Adipose tissue (tissue), 3 donors: ENCODE measurements around the gene RLN2. TPM values are rescaled to one million over a fixed set of nuclear protein-coding genes. Genes with fewer than 3 reads are reported as not detected.
"Not testable (repeated sequence)": the region's sequence is repeated elsewhere in the genome, so short reads cannot be mapped to it uniquely, and the experiment has no call there.

Experiments used
- H3K27ac ChIP-seq: one replicate; pipeline ENCODE4 v1.5.1; 2013; ENCODE audit warnings: low read depth, low read length
- WGBS, 3 donors: extraction: QIAGEN DNeasy Blood & Tissue Kit; methylation state at CpG; one replicate each; pipeline ENCODE4 v1.1.7; 2013; 5-methylcytosine and 5-hydroxymethylcytosine counted together
- polyA plus RNA-seq, 3 donors: library from polyadenylated mRNA; stranded (reverse); fragments of 200-250 nt; gene quantifications; one replicate each; pipeline ENCODE4 v1.2.3, GENCODE V29; 2013
- donor health status: healthy with polysubstance abuse.
- donor health status: Bipolar disorder and iron deficiency.
- donor health status: healthy.

Gene RLN2, protein sequence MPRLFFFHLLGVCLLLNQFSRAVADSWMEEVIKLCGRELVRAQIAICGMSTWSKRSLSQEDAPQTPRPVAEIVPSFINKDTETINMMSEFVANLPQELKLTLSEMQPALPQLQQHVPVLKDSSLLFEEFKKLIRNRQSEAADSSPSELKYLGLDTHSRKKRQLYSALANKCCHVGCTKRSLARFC
- 1 to 10 TPM in 1 of 3 donors, under 1 TPM in 1, not detected in 1; 0.41 to 1.2 TPM for polyA plus RNA-seq

DNA sequence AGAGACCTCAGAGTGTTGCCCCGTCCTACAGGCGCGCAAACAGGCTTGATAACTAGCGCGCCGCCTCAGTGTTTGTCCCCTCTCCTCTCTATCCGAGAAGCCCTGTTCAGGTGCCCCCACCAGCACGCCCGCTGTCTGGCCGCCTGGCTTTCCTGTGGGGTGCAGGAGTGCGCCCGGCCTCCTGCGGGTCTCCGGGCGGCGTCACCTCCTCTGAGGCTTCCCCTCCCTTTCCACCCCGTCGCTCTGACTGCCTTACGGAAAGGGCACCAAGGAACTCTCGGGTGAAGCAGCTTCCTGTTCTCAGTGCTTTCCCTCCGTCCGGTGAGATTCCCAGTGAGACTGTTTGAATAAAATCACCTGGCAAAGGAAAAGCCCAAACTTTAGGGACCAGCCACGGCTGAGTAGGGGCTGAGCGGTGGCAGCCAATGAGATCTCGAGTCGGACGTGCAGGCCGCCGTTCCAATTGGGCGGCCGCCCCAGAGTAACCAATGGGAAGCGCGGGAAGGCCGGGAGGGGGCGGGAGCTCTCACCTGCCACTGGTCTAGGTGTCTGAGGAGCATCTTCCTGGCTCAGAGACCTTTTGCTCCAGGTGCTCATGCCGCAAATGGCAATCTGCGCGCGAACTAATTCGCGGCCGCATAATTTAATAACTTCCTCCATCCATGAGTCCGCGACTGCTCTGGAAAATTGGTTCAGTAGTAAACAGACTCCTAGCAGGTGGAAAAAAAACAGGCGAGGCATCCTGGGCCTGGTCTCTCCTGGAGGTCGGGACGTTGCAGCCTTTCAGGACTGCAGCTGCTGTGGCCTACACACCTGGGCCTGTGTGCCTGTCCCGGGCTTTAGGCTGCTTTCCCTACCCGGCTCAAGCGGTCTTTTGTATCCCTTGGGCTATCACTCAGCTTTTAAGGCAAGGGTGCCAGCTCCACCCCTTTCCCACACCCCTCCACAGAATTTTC, at the start of gene RLN2:
Gene RLN2, minus strand, starts transcription at position 877 of the 956 bp plus-strand sequence. Its CDS starts 136 bp downstream, at position 741.
- WGBS, 3 donors, result 22 to 32% (median 25%) methylated on average over 15 of the region's 50 CpGs
- not testable (repeated sequence) for H3K27ac ChIP-seq

DNA sequence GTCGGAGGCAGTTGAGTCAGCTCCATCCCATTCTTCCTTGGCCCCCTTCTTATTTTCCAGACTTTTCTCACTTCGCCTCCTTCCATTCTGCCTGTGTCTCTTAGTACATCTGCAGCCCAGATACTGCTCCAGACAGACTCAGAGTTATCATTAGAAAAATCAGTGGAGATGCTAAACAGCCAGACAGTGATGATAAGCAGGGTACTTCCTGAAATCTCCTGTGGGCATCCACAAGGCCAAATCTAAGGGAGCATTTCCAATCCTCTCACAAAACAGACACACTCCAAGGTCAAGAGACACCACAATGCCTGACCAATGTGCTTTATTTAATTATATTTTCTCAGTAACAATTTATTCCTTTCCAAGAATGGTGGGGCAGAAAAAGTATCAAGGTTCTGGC, 49.7 kb upstream of the RLN2 start:
- WGBS, 3 donors, result 86 to 90% (median 89%) methylated on average over 2 of the region's 2 CpGs

DNA sequence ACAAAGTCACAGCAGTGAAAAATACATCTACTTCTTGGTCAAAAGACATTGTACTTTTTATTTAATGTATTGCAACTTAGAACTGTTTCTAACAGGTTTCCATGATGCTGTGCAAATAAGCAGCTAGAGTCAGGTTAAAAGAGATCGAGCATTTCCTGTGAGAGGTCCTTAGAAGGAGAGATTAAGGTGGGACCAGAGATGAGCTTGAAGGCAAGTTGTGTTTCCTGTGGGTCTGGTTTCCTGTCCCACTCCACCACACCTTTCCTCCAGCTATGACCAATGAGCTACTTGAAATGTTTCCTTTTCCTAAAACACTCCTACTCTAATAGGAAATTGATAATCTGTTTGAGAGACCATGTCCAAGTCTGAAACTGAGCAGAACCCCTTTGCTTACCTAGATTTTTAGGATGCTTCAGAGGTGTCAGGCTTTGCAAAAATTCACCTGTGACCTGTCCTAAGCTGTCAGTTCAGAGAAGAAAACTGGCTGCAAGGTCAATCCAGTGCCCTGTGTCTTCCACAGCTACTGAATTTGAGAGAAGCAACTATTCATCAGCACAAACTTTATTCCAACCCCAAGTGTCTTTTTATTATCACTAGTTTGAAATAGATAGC, 48.2 kb upstream of the RLN2 start:
- H3K27ac ChIP-seq, result no peak overlapping the region
- WGBS, 3 donors, result 76 to 86% (median 77%) methylated on average over 1 of the region's 1 CpG

More for the DNA sequence above, 49.7 kb upstream of the RLN2 start:
- no peak overlapping the region for H3K27ac ChIP-seq

DNA sequence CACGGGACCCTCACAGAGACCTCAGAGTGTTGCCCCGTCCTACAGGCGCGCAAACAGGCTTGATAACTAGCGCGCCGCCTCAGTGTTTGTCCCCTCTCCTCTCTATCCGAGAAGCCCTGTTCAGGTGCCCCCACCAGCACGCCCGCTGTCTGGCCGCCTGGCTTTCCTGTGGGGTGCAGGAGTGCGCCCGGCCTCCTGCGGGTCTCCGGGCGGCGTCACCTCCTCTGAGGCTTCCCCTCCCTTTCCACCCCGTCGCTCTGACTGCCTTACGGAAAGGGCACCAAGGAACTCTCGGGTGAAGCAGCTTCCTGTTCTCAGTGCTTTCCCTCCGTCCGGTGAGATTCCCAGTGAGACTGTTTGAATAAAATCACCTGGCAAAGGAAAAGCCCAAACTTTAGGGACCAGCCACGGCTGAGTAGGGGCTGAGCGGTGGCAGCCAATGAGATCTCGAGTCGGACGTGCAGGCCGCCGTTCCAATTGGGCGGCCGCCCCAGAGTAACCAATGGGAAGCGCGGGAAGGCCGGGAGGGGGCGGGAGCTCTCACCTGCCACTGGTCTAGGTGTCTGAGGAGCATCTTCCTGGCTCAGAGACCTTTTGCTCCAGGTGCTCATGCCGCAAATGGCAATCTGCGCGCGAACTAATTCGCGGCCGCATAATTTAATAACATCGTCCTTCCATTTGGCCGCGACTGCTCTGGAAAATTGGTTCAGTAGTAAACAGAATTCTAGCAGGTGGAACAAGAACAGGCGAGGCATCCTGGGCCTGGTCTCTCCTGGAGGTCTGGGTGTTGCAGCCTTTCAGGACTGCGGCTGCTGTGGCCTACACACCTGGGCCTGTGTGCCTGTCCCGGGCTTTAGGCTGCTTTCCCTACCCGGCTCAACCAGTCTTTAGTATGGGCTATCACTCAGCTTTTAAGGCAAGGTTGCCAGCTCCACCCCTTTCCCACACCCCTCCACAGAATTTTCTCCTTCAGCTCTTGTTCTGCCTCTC, 34.8 kb upstream of the RLN2 start, which contains the start of gene RLN1:
Gene RLN1, minus strand, starts transcription at position 885 of the 990 bp plus-strand sequence. Its CDS starts 130 bp downstream, at position 755.
- 13 to 24% (median 23%) methylated on average over 14 of the region's 50 CpGs for WGBS, 3 donors
- H3K27ac ChIP-seq, result not testable (repeated sequence)

DNA sequence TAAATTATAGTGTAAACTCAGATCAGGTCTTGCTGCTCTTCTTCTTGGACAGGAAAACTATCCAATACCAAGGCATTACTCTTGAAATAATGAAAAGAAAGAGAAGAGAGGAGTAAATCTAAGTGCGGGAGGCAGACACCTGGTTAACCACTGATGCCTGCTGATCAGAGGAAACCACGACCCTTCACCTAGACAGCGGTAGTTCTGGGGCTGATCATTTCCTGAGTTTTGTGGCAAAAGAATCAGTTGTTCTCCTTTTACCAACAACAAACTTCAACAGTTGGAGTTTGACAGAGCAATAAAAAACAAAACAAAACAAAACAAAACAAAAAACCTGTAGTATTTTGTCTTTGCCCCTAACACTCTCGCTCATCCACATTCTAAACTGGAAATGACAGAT, 32.2 kb upstream of the RLN2 start:
- no peak overlapping the region for H3K27ac ChIP-seq
- 45 to 78% (median 50%) methylated on average over 4 of the region's 4 CpGs for WGBS, 3 donors

DNA sequence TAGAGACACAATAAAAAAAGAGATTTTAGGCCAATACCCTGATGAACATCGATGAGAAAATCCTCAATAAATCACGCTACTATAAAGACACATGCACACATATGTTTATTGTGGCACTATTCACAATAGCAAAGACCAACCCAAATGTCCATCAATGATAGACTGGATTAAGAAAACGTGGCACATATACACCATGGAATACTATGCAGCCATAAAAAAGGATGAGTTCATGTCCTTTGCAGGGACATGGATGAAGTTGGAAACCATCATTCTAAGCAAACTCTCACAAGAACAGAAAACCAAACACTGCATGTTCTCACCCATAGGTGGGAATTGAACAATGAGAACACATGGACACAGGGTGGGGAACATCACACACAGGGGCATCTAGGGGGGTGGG, 26.8 kb upstream of the RLN2 start:
- WGBS, 3 donors, result 85 to 87% (median 86%) methylated on average over 3 of the region's 3 CpGs
- not testable (repeated sequence) for H3K27ac ChIP-seq

DNA sequence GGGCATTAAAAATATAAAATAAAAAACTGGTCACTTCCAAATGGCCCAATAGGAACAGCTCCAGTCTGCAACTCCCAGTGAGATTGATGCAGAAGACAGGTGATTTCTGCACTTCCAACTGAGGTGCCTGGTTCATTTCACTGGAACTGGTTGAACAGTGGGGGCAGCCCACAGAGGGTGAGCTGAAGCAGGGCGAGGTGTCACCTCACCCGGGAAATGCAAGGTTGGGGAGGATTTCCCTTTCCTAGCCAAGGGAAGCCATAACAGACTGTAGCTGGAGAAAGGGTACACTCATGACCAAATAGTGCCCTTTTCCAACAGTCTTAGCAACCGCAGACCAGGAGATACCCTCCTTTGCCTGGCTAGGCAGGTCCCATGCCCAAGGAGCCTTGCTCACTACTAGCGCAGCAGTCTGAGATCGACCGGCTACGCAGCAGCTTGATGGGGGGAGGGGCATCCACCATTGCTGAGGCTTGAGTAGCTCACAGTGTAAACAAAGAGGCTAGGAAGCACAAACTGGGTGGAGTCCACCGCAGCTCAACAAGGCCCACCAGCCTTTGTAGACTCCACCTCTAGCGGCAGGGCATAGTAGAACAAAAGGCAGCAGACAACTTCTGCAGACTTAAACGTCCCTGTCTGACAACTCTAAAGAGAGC, 22.5 kb upstream of the RLN2 start:
- 47 to 76% (median 65%) methylated on average over 10 of the region's 10 CpGs for WGBS, 3 donors
- no peak overlapping the region for H3K27ac ChIP-seq

DNA sequence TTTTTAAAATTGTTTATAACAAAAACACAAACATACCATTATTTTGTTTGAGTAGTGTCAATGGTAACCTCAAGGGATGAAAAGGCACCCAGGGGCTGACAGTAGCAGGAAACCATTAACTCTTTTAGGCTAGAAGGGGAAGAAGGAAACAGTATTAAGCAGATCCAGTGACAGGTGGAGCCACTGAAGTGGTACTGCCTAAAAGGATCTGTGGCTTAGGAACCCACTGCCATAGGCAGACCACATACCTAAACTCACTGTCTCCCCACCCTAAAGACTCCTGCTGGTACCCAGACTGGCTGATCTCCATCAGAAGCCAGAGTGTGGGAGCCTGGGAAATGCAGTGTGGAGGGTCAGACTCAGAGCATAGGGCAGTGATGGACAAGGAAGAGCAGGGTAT, 21.7 kb upstream of the RLN2 start:
- H3K27ac ChIP-seq, result no peak overlapping the region

DNA sequence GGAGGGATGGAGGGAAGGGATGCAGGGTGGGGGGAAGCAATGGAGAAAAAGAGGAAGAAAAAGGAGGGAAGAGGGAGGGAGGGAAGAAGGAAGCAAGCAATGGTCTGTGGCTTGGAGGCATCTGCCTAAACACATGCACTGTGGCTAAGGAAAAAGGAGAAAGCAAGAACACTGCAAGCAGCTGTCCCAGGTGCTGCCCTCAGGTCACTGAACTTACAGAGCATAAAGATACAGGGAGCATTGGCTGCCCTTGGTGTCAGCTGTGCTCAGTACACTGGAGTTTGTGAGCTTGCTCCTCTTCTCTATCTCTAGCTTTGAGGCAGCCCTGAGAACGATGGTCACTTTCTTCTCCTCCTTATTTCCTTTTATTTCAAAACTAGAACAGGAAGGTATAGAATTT, 17.1 kb upstream of the RLN2 start:
- not testable (repeated sequence) for H3K27ac ChIP-seq
- 62 to 73% (median 68%) methylated on average over 1 of the region's 1 CpG for WGBS, 3 donors

DNA sequence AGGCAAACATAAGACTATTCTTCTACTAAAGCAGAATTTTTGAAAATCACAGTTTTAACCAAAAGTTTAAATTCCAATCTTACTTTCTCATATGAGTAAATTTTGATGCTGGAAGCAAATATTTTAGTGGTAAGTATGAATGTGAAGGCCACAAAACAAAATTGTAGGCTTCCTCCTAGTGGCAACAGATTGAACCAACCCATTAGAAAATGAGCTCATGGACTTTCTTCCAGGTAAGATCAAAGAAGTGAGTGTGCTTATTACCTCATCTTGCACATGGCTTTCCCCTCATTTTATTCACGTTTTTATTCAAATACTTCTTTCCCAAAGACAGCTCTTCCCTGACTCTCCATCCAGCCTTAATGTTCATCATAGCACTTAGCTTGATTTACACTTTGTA, 16.5 kb upstream of the RLN2 start:
- WGBS, 3 donors, result 37 to 41% (median 39%) methylated on average over 1 of the region's 1 CpG

DNA sequence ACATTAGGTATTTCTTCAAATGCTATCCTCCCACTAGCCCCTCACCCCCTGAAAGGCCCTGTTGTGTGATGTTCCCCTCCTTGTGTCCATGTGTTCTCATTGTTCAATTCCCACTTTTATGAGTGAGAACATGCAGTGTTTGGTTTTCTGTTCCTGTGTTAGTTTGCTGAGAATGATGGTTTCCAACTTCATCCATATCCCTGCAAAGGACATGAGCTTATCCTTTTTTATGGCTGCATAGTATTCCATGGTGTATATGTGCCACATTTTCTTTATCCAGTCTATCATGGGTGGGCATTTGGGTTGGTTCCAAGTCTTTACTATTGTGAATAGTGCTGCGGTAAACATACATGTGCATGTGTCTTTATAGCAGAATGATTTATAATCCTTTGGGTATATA, 11.9 kb upstream of the RLN2 start:
- WGBS, 3 donors, result 90 to 100% (median 97%) methylated on average over 1 of the region's 1 CpG
- not testable (repeated sequence) for H3K27ac ChIP-seq

More for the DNA sequence above, 16.5 kb upstream of the RLN2 start:
- no peak overlapping the region for H3K27ac ChIP-seq

DNA sequence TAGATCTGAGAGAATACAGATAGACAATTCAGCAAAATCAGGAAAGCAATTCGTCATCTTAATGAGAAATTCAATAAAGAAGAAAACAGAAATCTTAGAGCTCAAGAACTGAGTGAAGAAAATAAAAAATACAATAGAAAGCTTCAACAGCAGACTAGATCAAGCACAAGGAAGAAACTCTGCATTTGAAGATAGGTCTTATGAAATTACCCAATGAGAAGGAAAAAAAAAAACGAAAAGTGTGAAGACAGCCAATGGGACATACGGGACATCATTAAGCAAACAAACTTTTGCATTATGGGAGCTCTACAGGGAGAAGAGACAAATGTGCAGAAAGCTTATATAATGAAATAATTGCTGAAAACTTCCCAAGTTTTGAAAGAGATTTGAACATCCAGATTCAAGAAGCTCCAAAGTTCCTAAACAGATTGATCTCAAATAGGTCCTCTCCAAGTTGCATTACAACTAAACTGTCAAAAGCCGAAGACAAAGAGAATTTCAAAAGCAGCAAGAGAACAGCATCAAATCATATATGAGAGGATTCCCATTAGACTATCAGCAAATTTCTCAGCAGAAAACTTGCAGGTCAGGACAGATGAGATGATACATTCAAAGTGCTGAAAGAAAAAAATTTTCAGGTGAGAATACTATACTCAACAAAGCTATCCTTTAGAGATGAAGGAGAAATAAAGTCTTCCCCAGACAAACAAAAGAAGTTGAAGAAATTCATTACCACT, 10.8 kb upstream of the RLN2 start:
- WGBS, 3 donors, result 59 to 72% (median 68%) methylated on average over 4 of the region's 4 CpGs

DNA sequence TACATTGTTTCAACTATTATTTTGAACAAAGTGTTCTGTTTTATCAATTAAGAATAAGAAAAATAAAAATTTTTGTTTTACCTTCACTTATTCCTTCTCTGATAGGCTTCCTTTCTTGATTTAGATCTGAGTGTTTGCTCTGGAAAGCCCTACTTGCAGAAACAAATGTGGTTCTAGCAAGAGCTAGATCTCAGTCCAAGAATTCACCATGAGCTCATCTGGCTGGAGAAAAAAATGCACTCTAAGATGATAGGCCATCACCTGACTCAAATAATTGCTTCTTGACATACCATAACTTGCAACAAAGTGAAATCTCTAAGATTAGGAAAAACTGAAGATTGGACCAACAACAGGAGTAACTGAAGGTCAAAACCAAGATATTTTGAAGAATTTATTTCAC, 6.3 kb upstream of the RLN2 start:
- H3K27ac ChIP-seq, result no peak overlapping the region

More for the DNA sequence above, 10.8 kb upstream of the RLN2 start:
- H3K27ac ChIP-seq, result no peak overlapping the region

DNA sequence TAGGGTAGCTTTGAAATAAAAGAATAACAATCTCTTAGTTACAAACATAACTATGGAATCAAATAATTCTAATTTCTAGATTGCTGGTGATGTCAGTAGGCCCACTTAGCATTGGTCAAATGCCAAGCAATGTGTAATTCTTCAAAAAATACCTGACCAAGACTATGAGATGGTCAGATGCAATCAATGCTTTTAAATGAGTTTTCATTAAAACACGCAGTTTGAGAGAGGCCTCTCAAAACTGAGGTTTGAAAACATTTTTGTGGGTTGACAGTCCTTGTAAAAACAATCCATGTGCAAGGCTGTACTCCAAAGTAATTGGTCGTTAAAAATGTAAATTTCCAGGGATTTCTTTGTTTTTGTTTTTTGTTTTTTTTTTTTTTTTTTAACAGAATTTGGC, 1.2 kb upstream of the RLN2 start:
- no peak overlapping the region for H3K27ac ChIP-seq
- 83 to 93% (median 84%) methylated on average over 2 of the region's 2 CpGs for WGBS, 3 donors

DNA sequence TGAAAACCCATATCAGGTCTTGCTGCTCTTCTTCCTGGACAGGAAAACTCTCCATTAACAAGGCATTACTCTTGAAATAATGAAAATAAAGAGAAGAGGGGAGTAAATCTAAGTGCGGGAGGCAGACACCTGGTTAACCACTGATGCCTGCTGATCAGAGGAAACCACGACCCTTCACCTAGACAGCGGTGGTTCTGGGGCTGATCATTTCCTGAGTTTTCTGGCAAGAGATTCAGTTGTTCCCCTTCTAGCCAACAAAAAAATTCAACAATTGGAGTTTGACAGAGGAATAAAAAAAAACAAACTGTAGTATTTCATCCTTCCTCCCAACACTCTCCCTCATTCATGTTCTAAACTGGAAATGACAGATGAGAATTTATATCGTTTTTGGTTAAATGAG, 3.0 kb downstream of the RLN2 start:
- 23 to 73% (median 24%) methylated on average over 4 of the region's 4 CpGs for WGBS, 3 donors
- no peak overlapping the region for H3K27ac ChIP-seq

DNA sequence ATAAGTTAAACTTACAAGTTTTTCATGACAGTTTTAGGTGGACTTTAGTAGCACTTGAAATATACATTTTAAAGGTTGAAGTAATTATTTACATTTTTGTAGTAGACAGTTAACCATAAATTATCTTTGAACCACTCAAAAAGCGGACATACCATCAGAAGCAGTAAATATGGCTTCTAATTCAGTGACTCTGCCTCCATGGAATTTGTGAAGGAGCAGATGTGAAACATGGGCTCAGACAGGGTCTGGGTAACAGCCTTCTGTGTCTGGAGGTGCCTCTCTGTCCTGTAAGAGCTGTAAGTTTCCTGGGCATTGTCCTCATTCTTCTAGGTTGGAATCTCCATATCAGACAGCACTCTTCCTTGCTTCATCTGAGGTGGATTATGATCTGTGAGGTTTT, 12.4 kb downstream of the RLN2 start:
- WGBS, 3 donors, result 69 to 94% (median 91%) methylated on average over 1 of the region's 1 CpG
- H3K27ac ChIP-seq, result no peak overlapping the region

DNA sequence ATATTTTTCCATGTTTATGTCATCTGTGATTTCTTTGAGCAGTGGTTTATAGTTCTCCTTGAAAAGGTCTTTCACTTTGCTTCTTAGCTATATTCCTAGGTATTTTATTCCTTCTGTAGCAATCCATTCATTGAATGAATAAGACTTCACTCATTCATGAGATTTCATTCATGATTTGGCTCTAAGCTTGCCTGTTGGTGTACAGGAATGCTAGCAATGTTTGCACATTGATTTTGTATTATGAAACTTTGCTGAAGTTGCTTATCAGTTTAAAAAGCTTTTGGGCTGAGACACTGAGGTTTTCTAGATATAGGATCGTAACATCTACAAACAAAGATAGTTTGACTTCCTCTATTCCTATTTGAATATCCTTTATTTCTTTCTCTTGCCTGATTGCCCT, 15.9 kb downstream of the RLN2 start:
- 8 to 88% (median 68%) methylated on average over 1 of the region's 1 CpG for WGBS, 3 donors

More for the DNA sequence above, 15.9 kb downstream of the RLN2 start:
- no peak overlapping the region for H3K27ac ChIP-seq
